Measurements from ENCODE around the gene POLE2. TPM values are rescaled to one million over a fixed set of nuclear protein-coding genes. Genes with fewer than 3 reads are reported as not detected.

Gene POLE2
- total and polyA plus RNA-seq, 2 of the 4 experiments (the other 2 are of a cell fraction), result 12.2 to 12.3 TPM

- H3K9me1 ChIP-seq (ENCODE audit: insufficient read depth, low read length), result peaks cover 5% of the 10 kb centered on the region; the same call in 1 of the 2 replicates
- no peak for TF ChIP-seq RFX5 (IDR thresholded peaks at IDR 0.05; ENCODE audit: low read depth, low read length)
- TF ChIP-seq MAZ (IDR thresholded peaks at IDR 0.05; ENCODE audit: borderline replicate concordance, low read depth, low read length), result no peak
- TF ChIP-seq USF2 (IDR thresholded peaks at IDR 0.05; ENCODE audit: low read depth, low read length), result no peak
- TF ChIP-seq POLR2A (IDR thresholded peaks at IDR 0.05; ENCODE audit: low read depth, low read length), result no peak
- TF ChIP-seq NFE2L2 (IDR thresholded peaks at IDR 0.05; ENCODE audit: low read depth, low read length), result no peak
- TF ChIP-seq MXI1 (IDR thresholded peaks at IDR 0.05; ENCODE audit: borderline replicate concordance, low read depth, low read length), result no peak
- no peak for TF ChIP-seq BHLHE40 (IDR thresholded peaks at IDR 0.05; ENCODE audit: low read depth, low read length)
- TF ChIP-seq CHD1 (IDR thresholded peaks at IDR 0.05; ENCODE audit: low read depth, low read length), result no peak
- no peak for TF ChIP-seq CEBPB (IDR thresholded peaks at IDR 0.05; ENCODE audit: low read depth, low read length)
- TF ChIP-seq, protein P1, sequence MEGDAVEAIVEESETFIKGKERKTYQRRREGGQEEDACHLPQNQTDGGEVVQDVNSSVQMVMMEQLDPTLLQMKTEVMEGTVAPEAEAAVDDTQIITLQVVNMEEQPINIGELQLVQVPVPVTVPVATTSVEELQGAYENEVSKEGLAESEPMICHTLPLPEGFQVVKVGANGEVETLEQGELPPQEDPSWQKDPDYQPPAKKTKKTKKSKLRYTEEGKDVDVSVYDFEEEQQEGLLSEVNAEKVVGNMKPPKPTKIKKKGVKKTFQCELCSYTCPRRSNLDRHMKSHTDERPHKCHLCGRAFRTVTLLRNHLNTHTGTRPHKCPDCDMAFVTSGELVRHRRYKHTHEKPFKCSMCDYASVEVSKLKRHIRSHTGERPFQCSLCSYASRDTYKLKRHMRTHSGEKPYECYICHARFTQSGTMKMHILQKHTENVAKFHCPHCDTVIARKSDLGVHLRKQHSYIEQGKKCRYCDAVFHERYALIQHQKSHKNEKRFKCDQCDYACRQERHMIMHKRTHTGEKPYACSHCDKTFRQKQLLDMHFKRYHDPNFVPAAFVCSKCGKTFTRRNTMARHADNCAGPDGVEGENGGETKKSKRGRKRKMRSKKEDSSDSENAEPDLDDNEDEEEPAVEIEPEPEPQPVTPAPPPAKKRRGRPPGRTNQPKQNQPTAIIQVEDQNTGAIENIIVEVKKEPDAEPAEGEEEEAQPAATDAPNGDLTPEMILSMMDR (conservative IDR thresholded peaks at IDR 0.05; ENCODE audit: low read depth, low read length), result no peak
- TF ChIP-seq SMC3 (IDR thresholded peaks at IDR 0.05; ENCODE audit: low read depth, low read length), result no peak
- no peak for TF ChIP-seq ELK1 (IDR thresholded peaks at IDR 0.05; ENCODE audit: borderline replicate concordance, low read depth, low read length)
- intact Hi-C loops (cut with micrococcal nuclease) (no loop called here), dilution Hi-C loops (cut with HindIII; ENCODE audit: low sequenced_read_pairs, unreplicated experiment) (no loop called here), in situ Hi-C loops (cut with MboI; ENCODE audit: low sequenced_read_pairs) (no loop called here)
- no peak overlapping the region for H4K8ac ChIP-seq (ENCODE audit: low read depth in 2 of 2, low read length in 2 of 2)
- H2BK5ac ChIP-seq (ENCODE audit: low read depth, low read length, poor library complexity, severe bottlenecking), result no peak overlapping the region
- H4K91ac ChIP-seq (ENCODE audit: insufficient read depth, low read depth, low read length), result no peak overlapping the region
- H3K9ac ChIP-seq (ENCODE audit: low read depth, low read length), result no peak overlapping the region
- H3K4me1 ChIP-seq (ENCODE audit: control insufficient read depth, insufficient read depth, low read length), result peaks cover 3% of the 10 kb centered on the region
- no peaks in the 10 kb centered on the region for H3K27me3 ChIP-seq (ENCODE audit: control insufficient read depth, insufficient read depth, low read length)
- H3K4ac ChIP-seq (ENCODE audit: low read depth, low read length), result no peak overlapping the region
- ChIA-PET POLR2A (ENCODE audit: unreplicated experiment) (interaction anchor here (0.6 kb wide), 1 partner anchor 15 kb away, joined by 14 read pairs; no protein-coding TSS in a partner anchor), CTCF (no interaction called here)
- no peak overlapping the region for H3K14ac ChIP-seq (replicated peaks; ENCODE audit: low read depth, low read length)
- no peak overlapping the region for H2AK5ac ChIP-seq (ENCODE audit: low read depth, low read length)
- no peak overlapping the region for H3K18ac ChIP-seq (ENCODE audit: low read depth, low read length)
- H2BK20ac ChIP-seq (ENCODE audit: low read depth, low read length), result no peak overlapping the region
- H4K20me1 ChIP-seq (ENCODE audit: insufficient read depth, low read length), result no peaks in the 10 kb centered on the region
- no peaks in the 10 kb centered on the region for H3K9me3 ChIP-seq (ENCODE audit: control insufficient read depth, insufficient read depth, low read length)
- H3K36me3 ChIP-seq (ENCODE audit: control insufficient read depth, insufficient read depth, low read length), result no peaks in the 10 kb centered on the region
- H4K5ac ChIP-seq (ENCODE audit: low read depth, low read length), result no peak overlapping the region
- no peak overlapping the region for H2AFZ ChIP-seq (replicated peaks; ENCODE audit: low read length, poor library complexity)
- no peak overlapping the region for H3K23ac ChIP-seq (ENCODE audit: low read depth, low read length)
- H3K27ac ChIP-seq (ENCODE audit: insufficient read depth, low read length), result no peak overlapping the region
- no peak overlapping the region for H2BK120ac ChIP-seq (ENCODE audit: low read depth, low read length)
- DNase-seq, result no peak
- no TSS peak for BruUV-seq (replicated peaks)
- H2AK9ac ChIP-seq (replicated peaks; ENCODE audit: low read depth, low read length, poor library complexity), result no peak overlapping the region
- no peak overlapping the region for H3K4me2 ChIP-seq (ENCODE audit: low read depth, low read length)
- H2BK15ac ChIP-seq (ENCODE audit: low read depth, low read length), result no peak overlapping the region
- no peak overlapping the region for H3K4me3 ChIP-seq (ENCODE audit: insufficient read depth, low read depth, low read length)
- WGBS, 2 experiments (ENCODE audit: extremely low coverage in 2 of 2, insufficient read length in 1 of 2), result no CpG with 5 or more reads among the region's 4 CpGs
- ATAC-seq (ENCODE audit: low read depth), result no peak
- H3K79me1 ChIP-seq (ENCODE audit: low read depth in 1 of 2, low read length in 2 of 2), result peaks cover 13 to 24% of the 10 kb centered on the region in 2 experiments
- no peak overlapping the region for H3K56ac ChIP-seq (ENCODE audit: extremely low read depth, insufficient read depth, low read length)
Observed at GRCh38 chr14:49686425-49686824, 1.6 kb downstream of the POLE2 start.

Data from IMR-90 (cell line).